Sigmoid colon (tissue), 7 donors: ENCODE measurements around the gene CTXND1. TPM values are rescaled to one million over a fixed set of nuclear protein-coding genes. Genes with fewer than 3 reads are reported as not detected.
A peak's percentile ranks its signal among the peaks of the same experiment; 100 is the strongest.

Experiments
- DNase-seq: peaks from one replicate; pipeline ENCODE4 v3.0.0-alpha.2; 2019
- H3K27ac ChIP-seq, 4 donors: fragments of 200-600 bp; sonication (generic); one replicate each; pipeline ENCODE4 v1.5.1; 2016 to 2019; ENCODE audit warnings: mild to moderate bottlenecking in 1 of 4
- H3K27me3 ChIP-seq, 3 donors: fragments of 200-600 bp; sonication (generic); one replicate each; pipeline ENCODE4 v1.5.1; 2019; ENCODE audit warnings: mild to moderate bottlenecking in 1 of 3
- H3K36me3 ChIP-seq, 4 donors: fragments of 200-600 bp; sonication (generic); one replicate each; pipeline ENCODE4 v1.5.1; 2016 to 2019
- H3K4me1 ChIP-seq, 4 donors: fragments of 200-600 bp; sonication (generic); one replicate each; pipeline ENCODE4 v1.5.1; 2017 to 2019
- H3K4me3 ChIP-seq, 4 donors: fragments of 200-600 bp; sonication (generic); one replicate each; pipeline ENCODE4 v1.5.1; 2017 to 2019; ENCODE audit warnings: mild to moderate bottlenecking in 2 of 4, moderate library complexity in 1 of 4
- H3K9me3 ChIP-seq, 4 donors: fragments of 200-600 bp in 3 of 4; sonication (generic) in 3 of 4; one replicate each; pipeline versions ENCODE4 v1.5.1 to v1.6.1; 2013 to 2019
- EP300 ChIP-seq, 4 donors: sonication (generic); formaldehyde crosslinking; IDR thresholded peaks; one replicate each; pipeline ENCODE4 v1.6.1; 2017; ENCODE audit warnings: antibody characterized with exemption in 4 of 4
- POLR2A ChIP-seq, 2 donors: fragments of 450-650 bp; IDR thresholded peaks; one replicate each; pipeline ENCODE4 v1.6.1; 2016; ENCODE audit warnings: antibody characterized with exemption in 2 of 2, mild to moderate bottlenecking in 2 of 2, moderate library complexity in 2 of 2
- POLR2AphosphoS5 ChIP-seq, 4 donors: sonication (generic); formaldehyde crosslinking; IDR thresholded peaks; one replicate each; pipeline ENCODE4 v1.6.1; 2017; ENCODE audit warnings: antibody characterized with exemption in 4 of 4
- WGBS, 2 donors: extraction: QIAGEN DNeasy Blood & Tissue Kit; methylation state at CpG; one replicate each; pipeline ENCODE4 v1.1.7; 2013; 5-methylcytosine and 5-hydroxymethylcytosine counted together
- intact Hi-C: fragments of 100-400 bp; cut with DNase I; formaldehyde crosslinking; loops from one replicate; pipeline ENCODE4 v1.15.1; 2023
- polyA plus RNA-seq, 3 donors: library from polyadenylated mRNA; stranded (reverse); fragments of 200-250 nt; gene quantifications; one replicate each; pipeline ENCODE4 v1.2.3, GENCODE V29; 2013
- total RNA-seq, 4 donors: library from RNA; depleted of rRNA; stranded (reverse); fragments of >200 nt; gene quantifications; one replicate each; pipeline ENCODE4 v1.1.0, GENCODE V29; 2016
- TF ChIP-seq, protein P1 (sequence below), 4 experiments: fragments of 450-650 bp in 3 of 4; fragments of 200-600 bp in 1 of 4; IDR thresholded peaks; one replicate each; pipeline ENCODE4 v1.5.1; 2016 to 2019; ENCODE audit warnings: antibody characterized with exemption in 4 of 4, mild to moderate bottlenecking in 3 of 4, moderate library complexity in 2 of 4
- donor health status: healthy with polysubstance abuse.
- donor health status: Bipolar disorder and iron deficiency.
- donor health status: healthy.

The CTXND1 gene
- total and polyA plus RNA-seq, 7 donors: 0.16 to 0.71 (median 0.55) TPM

DNA sequence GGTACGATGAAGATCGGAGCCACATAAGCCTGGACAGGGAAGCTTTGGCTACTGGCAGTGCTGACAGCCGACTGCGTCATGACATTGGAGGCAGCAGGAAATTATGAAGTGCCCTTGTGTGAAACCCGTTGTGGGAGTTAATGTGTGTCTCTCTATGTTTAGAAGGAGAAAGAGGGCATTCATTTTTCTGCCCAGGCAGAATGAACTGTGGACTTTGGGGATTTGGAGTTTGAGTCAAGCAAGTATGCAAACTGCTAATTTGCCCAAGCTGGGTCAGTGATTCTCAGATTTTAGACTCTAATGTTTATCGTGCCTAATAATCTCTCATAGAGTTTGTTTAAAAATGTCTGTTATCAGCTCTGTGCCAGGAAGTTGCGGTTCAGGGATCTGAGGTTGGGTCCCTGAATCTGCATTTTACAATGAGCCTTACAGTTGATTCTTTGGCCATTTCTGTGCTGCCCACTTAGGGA is 5.6 kb downstream of the CTXND1 start:
- no peak overlapping the region for H3K4me3 ChIP-seq
- 59 to 71% methylated on average over 7 of the region's 7 CpGs for WGBS, 2 donors

DNA sequence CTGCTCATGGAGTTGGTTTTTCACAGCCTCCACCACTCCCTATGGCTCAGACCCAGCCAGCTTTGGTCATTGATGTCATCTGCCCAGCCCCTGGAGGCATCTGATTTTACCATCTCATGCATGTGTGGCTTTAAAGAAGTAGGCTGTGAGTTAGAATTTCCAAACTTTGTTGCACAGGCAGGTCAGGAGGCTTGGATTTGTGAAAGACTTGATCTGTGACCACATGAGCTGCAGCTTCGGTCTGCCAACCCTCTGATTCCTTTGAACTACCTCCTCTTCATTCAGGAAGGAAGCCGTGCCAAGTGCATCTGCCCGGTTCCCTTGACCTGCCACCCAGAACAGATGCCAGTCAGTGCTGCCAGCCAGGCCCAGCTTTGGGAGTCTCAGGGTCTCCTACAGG is 9.2 kb downstream of the CTXND1 start:
- H3K4me3 ChIP-seq: no peak overlapping the region
- no peaks in the 10 kb centered on the region for H3K36me3 ChIP-seq
- no peak for DNase-seq
- no peaks in the 10 kb centered on the region for H3K9me3 ChIP-seq
- TF ChIP-seq EP300 (IDR thresholded peaks at IDR 0.05): no peak
- no peak for TF ChIP-seq POLR2AphosphoS5 (IDR thresholded peaks at IDR 0.05)
- TF ChIP-seq, protein P1, sequence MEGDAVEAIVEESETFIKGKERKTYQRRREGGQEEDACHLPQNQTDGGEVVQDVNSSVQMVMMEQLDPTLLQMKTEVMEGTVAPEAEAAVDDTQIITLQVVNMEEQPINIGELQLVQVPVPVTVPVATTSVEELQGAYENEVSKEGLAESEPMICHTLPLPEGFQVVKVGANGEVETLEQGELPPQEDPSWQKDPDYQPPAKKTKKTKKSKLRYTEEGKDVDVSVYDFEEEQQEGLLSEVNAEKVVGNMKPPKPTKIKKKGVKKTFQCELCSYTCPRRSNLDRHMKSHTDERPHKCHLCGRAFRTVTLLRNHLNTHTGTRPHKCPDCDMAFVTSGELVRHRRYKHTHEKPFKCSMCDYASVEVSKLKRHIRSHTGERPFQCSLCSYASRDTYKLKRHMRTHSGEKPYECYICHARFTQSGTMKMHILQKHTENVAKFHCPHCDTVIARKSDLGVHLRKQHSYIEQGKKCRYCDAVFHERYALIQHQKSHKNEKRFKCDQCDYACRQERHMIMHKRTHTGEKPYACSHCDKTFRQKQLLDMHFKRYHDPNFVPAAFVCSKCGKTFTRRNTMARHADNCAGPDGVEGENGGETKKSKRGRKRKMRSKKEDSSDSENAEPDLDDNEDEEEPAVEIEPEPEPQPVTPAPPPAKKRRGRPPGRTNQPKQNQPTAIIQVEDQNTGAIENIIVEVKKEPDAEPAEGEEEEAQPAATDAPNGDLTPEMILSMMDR (IDR thresholded peaks at IDR 0.05): no peak
- TF ChIP-seq POLR2A (IDR thresholded peaks at IDR 0.05): no peak
- H3K27me3 ChIP-seq: peaks cover 0 to 29% (median 0%) of the 10 kb centered on the region in 3 donors
- no peak overlapping the region for H3K27ac ChIP-seq
- no peaks in the 10 kb centered on the region for H3K4me1 ChIP-seq
- intact Hi-C loops: loop anchor here (10.0 kb wide), 1 partner anchor 168 kb away; no protein-coding TSS in a partner anchor
- 44 to 60% methylated on average over 3 of the region's 3 CpGs for WGBS, 2 donors

More for the DNA sequence above, 5.6 kb downstream of the CTXND1 start:
- Histone ChIP-seq H3K4me1 (peaks cover 0 to 3% (median 2%) of the 10 kb centered on the region in 4 donors), H3K27ac (peak overlapping the region in 3 of 4 donors; percentile 2 to 43 (median 17)), H3K9me3 (no peaks in the 10 kb centered on the region), H3K27me3 (peaks cover 4 to 46% (median 8%) of the 10 kb centered on the region in 3 donors), H3K36me3 (no peaks in the 10 kb centered on the region)
- peak; percentile 55 for DNase-seq
- TF ChIP-seq POLR2A (IDR thresholded peaks at IDR 0.05) (no peak), POLR2AphosphoS5 (IDR thresholded peaks at IDR 0.05) (peak in 1 of 4 donors; percentile 11), EP300 (IDR thresholded peaks at IDR 0.05) (no peak)
- TF ChIP-seq, protein P1 (IDR thresholded peaks at IDR 0.05): no peak
- intact Hi-C loops: loop anchor here (10.0 kb wide), 1 partner anchor 172 kb away; no protein-coding TSS in a partner anchor

DNA sequence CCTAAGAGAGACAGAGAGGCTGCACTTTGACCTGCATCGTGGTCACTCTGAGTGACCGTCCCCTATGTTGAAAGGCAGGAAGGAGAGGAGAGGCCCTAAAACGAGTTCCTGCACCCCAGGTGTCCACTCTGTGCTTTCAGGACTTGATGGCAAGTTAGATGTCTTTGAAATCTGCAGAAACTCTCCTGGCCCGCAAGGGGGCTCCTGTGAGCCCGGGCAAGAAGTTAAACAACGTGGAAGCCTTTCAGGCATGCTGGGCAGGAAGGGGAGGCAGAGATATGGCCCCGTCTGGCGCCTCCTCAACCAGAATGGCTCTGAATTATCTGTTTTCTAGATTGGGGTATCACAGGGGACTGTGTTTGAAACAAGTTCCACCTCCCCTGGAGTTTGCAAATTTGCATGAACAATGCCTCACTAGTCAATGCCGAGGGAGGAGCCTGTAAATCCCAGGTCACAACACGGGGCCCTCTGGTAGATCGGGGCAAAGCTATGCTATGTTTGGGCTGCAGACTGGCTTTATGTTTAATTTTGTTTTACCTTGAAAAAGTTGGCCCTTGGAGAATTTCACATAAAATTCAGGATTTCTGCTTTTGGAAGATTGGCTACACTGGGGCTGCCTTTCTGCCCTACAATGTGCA is 9.8 kb downstream of the CTXND1 start:
- TF ChIP-seq, protein P1 (IDR thresholded peaks at IDR 0.05): no peak
- TF ChIP-seq POLR2AphosphoS5 (IDR thresholded peaks at IDR 0.05): no peak
- TF ChIP-seq EP300 (IDR thresholded peaks at IDR 0.05): no peak
- TF ChIP-seq POLR2A (IDR thresholded peaks at IDR 0.05): no peak
- H3K27ac ChIP-seq: no peak overlapping the region
- no peaks in the 10 kb centered on the region for H3K36me3 ChIP-seq
- no peaks in the 10 kb centered on the region for H3K4me1 ChIP-seq
- H3K9me3 ChIP-seq: no peaks in the 10 kb centered on the region
- no peak for DNase-seq
- H3K27me3 ChIP-seq: peaks cover 0 to 28% (median 0%) of the 10 kb centered on the region in 3 donors
- no peak overlapping the region for H3K4me3 ChIP-seq
- 39 to 50% methylated on average over 11 of the region's 11 CpGs for WGBS, 2 donors
- intact Hi-C loops: loop anchor here (10.0 kb wide), 1 partner anchor 167 kb away; no protein-coding TSS in a partner anchor

DNA sequence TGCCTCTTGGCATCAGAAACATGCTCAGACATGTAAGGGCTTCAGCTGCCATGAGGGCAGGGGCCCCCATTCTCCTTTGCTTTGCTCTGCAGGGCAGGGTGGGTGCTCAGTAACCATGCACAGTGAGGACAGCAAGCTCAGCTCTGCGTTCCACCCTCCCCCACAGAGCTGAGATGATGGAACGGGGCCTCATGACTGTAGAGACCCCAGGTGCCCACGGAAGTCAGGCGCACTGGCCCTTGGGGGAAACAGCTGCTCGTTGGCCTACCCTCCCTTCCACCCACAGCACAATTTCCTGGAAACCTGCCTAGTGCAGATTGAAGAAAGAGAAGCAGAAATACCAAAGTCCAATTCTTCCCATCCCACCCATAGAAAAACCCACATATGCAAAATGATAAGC is 10.5 kb downstream of the CTXND1 start:
- Histone ChIP-seq H3K27me3 (peaks cover 0 to 22% (median 0%) of the 10 kb centered on the region in 3 donors), H3K27ac (no peak overlapping the region), H3K36me3 (no peaks in the 10 kb centered on the region), H3K4me1 (no peaks in the 10 kb centered on the region), H3K4me3 (no peak overlapping the region), H3K9me3 (no peaks in the 10 kb centered on the region)
- no peak for DNase-seq
- intact Hi-C loops: loop anchor here (10.0 kb wide), 1 partner anchor 167 kb away; no protein-coding TSS in a partner anchor
- 26 to 30% methylated on average over 5 of the region's 5 CpGs for WGBS, 2 donors
- TF ChIP-seq POLR2AphosphoS5 (IDR thresholded peaks at IDR 0.05) (no peak), EP300 (IDR thresholded peaks at IDR 0.05) (no peak), POLR2A (IDR thresholded peaks at IDR 0.05) (no peak)
- TF ChIP-seq, protein P1 (IDR thresholded peaks at IDR 0.05): no peak
